Heart left ventricle (tissue), 16 donors: ENCODE results near the gene LSAMP. TPM values are rescaled to one million over a fixed set of nuclear protein-coding genes. Genes with fewer than 3 reads are reported as not detected.

Source experiments
- ATAC-seq, 4 donors: fragments of 200-7000 bp; cut with Tn5 transposase; one replicate each; pipeline ENCODE4 v1.9.1; 2020 to 2022; ENCODE audit warnings: moderate library complexity in 4 of 4, mild to moderate bottlenecking in 3 of 4, moderate number of reproducible peaks in 1 of 4
- DNase-seq, 5 donors: peaks; one replicate each; pipeline ENCODE4 v3.0.0-alpha.2; 2020
- H3K27ac ChIP-seq, 12 donors: fragments of 200-600 bp; sonication (generic) in 4 of 12; one replicate each; pipeline versions ENCODE4 v1.5.0 to v1.8.0; 2016 to 2022; ENCODE audit warnings: mild to moderate bottlenecking in 2 of 12
- H3K27me3 ChIP-seq, 9 donors: fragments of 200-600 bp; sonication (generic) in 2 of 9; one replicate each; pipeline versions ENCODE4 v1.5.1 to v1.8.0; 2016 to 2022; ENCODE audit warnings: mild to moderate bottlenecking in 3 of 9
- H3K36me3 ChIP-seq, 9 donors: fragments of 200-600 bp; sonication (generic) in 2 of 9; one replicate each; pipeline versions ENCODE4 v1.5.0 to v1.8.0; 2018 to 2022; ENCODE audit warnings: mild to moderate bottlenecking in 2 of 9
- H3K4me1 ChIP-seq, 12 donors: fragments of 200-600 bp; sonication (generic) in 4 of 12; one replicate each; pipeline versions ENCODE4 v1.5.0 to v1.8.0; 2016 to 2022; ENCODE audit warnings: mild to moderate bottlenecking in 3 of 12
- H3K4me3 ChIP-seq, 12 donors: fragments of 200-600 bp; sonication (generic) in 4 of 12; one replicate each; pipeline versions ENCODE4 v1.5.0 to v1.8.0; 2017 to 2022; ENCODE audit warnings: mild to moderate bottlenecking in 9 of 12, moderate library complexity in 4 of 12
- H3K9me3 ChIP-seq, 12 donors: fragments of 200-600 bp; sonication (generic) in 4 of 12; one replicate each; pipeline versions ENCODE4 v1.5.0 to v1.8.0; 2016 to 2022; ENCODE audit warnings: mild to moderate bottlenecking in 1 of 12
- POLR2A ChIP-seq, 2 donors: fragments of 450-650 bp; IDR thresholded peaks; one replicate each; pipeline ENCODE4 v1.6.1; 2017; ENCODE audit warnings: antibody characterized with exemption in 2 of 2, mild to moderate bottlenecking in 2 of 2, moderate library complexity in 2 of 2
- WGBS, 4 donors: extraction: QIAGEN DNeasy Blood & Tissue Kit in 2 of 4; methylation state at CpG; one replicate each; pipeline versions ENCODE4 v1.1.5 to v1.1.7; 2013 to 2018; 5-methylcytosine and 5-hydroxymethylcytosine counted together
- intact Hi-C, 10 donors: fragments of 100-400 bp; cut with DNase I; formaldehyde crosslinking; loops; one replicate each; pipeline versions ENCODE4 v1.11.1 to v1.14.2; 2022
- polyA plus RNA-seq, 2 donors: library from polyadenylated mRNA; stranded (reverse); fragments of 200-250 nt; gene quantifications; one replicate each; pipeline ENCODE4 v1.2.3, GENCODE V29; 2013
- total RNA-seq, 9 donors: library from RNA; depleted of rRNA in 2 of 9; stranded (reverse); fragments of >200 nt in 2 of 9; fragmentation: NEBNext Ultra II Directional in 3 of 9; extraction: Animal tissue kit (Norgen Biotek cat#: 25700) in 3 of 9; gene quantifications; one replicate each; pipeline versions ENCODE4 v1.1.0 to v1.2.4, GENCODE V29; 2016 to 2023
- TF ChIP-seq, protein P1 (sequence below), 12 donors: fragments of 200-600 bp; sonication (generic) in 4 of 12; IDR thresholded peaks; one replicate each; pipeline versions ENCODE4 v1.5.0 to v1.8.0; 2018 to 2022; ENCODE audit warnings: antibody characterized with exemption in 12 of 12, mild to moderate bottlenecking in 5 of 12
- donor health status: ischemic (EF 13 %, LVEDD 7.1; RV severe dilation, severe dysfunction).
- donor health status: healthy with polysubstance abuse.
- donor health status: DM: no; HTN: yes; CAD: no.
- donor health status: DM: no; HTN: no; CAD: no.
- donor health status: ischemic (EF 25% LVEDD 6.9; RV normal size, moderate dysfunction).
- donor health status: ischemic (EF 25% LVEDD 5.7; RV mildly dilated, moderate dysfunction).
- donor health status: healthy.
- donor health status: DM: yes; HTN: yes; CAD: no.
- donor health status: ischemic (EF 35%, LVEDD 5.7; RV mildly dilated, moderate dysfunction).
- donor health status: nonischemic (EF 11% LVEDD 7.7; RV severe dilation, severe dysfunction).
- donor health status: DM: yes; HTN: yes; CAD: no.
- donor health status: PGD.
- donor health status: ischemic (EF 29% LVEDD 5.4; RV normal size, mild dysfunction).
- donor health status: nonischemic (EF 23%, LVEDD 6.1; RV moderate dilation, normal function).

Gene LSAMP
- total and polyA plus RNA-seq, 11 donors = 1.6 to 52.3 (median 7.2) TPM

DNA sequence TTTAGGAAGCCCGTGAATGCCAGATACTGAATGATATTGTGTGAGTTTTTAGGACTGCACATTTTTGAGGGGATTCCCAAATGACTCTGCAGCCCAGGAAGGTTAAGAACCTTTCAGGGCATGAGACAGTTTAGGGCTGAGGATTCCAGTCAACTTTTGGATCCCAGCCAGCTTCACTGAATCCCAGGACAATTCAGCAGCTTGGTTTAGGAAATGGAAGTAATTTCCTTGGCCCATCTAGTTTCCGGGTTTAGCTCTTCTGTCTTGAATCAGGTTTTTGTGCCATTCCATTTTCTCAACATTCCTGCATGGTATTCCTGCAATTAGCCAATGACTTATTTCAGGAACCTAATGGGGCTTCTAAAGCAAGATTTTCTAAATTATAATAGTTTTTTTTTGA is 253.9 kb downstream of the LSAMP start:
- no peak overlapping the region for H3K4me3 ChIP-seq
- 58 to 70% (median 66%) methylated on average over 2 of the region's 2 CpGs for WGBS, 4 donors
- no peak for ATAC-seq

GRCh38 chr3:116190095-116190494 is 255.2 kb downstream of the LSAMP start:
- intact Hi-C loops = no loop called here
- no peak for TF ChIP-seq POLR2A (IDR thresholded peaks at IDR 0.05)
- TF ChIP-seq, protein P1, sequence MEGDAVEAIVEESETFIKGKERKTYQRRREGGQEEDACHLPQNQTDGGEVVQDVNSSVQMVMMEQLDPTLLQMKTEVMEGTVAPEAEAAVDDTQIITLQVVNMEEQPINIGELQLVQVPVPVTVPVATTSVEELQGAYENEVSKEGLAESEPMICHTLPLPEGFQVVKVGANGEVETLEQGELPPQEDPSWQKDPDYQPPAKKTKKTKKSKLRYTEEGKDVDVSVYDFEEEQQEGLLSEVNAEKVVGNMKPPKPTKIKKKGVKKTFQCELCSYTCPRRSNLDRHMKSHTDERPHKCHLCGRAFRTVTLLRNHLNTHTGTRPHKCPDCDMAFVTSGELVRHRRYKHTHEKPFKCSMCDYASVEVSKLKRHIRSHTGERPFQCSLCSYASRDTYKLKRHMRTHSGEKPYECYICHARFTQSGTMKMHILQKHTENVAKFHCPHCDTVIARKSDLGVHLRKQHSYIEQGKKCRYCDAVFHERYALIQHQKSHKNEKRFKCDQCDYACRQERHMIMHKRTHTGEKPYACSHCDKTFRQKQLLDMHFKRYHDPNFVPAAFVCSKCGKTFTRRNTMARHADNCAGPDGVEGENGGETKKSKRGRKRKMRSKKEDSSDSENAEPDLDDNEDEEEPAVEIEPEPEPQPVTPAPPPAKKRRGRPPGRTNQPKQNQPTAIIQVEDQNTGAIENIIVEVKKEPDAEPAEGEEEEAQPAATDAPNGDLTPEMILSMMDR (IDR thresholded peaks at IDR 0.05) = no peak
- 76 to 88% (median 82%) methylated on average over 3 of the region's 3 CpGs for WGBS, 4 donors
- Histone ChIP-seq H3K4me1 (peaks cover 0 to under 1% (median 0%) of the 10 kb centered on the region in 12 donors), H3K36me3 (no peaks in the 10 kb centered on the region), H3K27me3 (no peaks in the 10 kb centered on the region), H3K27ac (no peak overlapping the region), H3K9me3 (peaks cover 0 to 7% (median 0%) of the 10 kb centered on the region in 12 donors), H3K4me3 (no peak overlapping the region)
- DNase-seq (no peak), ATAC-seq (no peak)

More for the DNA sequence above, 253.9 kb downstream of the LSAMP start:
- DNase-seq = no peak
- Histone ChIP-seq H3K4me1 (no peaks in the 10 kb centered on the region), H3K9me3 (peaks cover 0 to 7% (median 0%) of the 10 kb centered on the region in 12 donors), H3K36me3 (no peaks in the 10 kb centered on the region), H3K27ac (no peak overlapping the region), H3K27me3 (no peaks in the 10 kb centered on the region)
- TF ChIP-seq, protein P1 (IDR thresholded peaks at IDR 0.05) = no peak
- TF ChIP-seq POLR2A (IDR thresholded peaks at IDR 0.05) = no peak
- intact Hi-C loops = no loop called here

- TF ChIP-seq, protein P1 (IDR thresholded peaks at IDR 0.05) = no peak
- TF ChIP-seq POLR2A (IDR thresholded peaks at IDR 0.05) = no peak
- no peaks in the 10 kb centered on the region for H3K27me3 ChIP-seq
- H3K27ac ChIP-seq = no peak overlapping the region
- no peak overlapping the region for H3K4me3 ChIP-seq
- intact Hi-C loops = no loop called here
- H3K36me3 ChIP-seq = no peaks in the 10 kb centered on the region
- ATAC-seq (no peak), DNase-seq (no peak)
- peaks cover 0 to 7% (median 0%) of the 10 kb centered on the region in 12 donors for H3K9me3 ChIP-seq
- 74 to 87% (median 81%) methylated on average over 3 of the region's 3 CpGs for WGBS, 4 donors
- H3K4me1 ChIP-seq = peaks cover 0 to 2% (median 0%) of the 10 kb centered on the region in 12 donors
Observed at GRCh38 chr3:116188231-116188785, 257.0 kb downstream of the LSAMP start.

GRCh38 chr3:116186049-116186448 is 259.2 kb downstream of the LSAMP start:
- Histone ChIP-seq H3K36me3 (no peaks in the 10 kb centered on the region), H3K27me3 (no peaks in the 10 kb centered on the region), H3K27ac (no peak overlapping the region), H3K9me3 (peaks cover 0 to 7% (median 0%) of the 10 kb centered on the region in 12 donors), H3K4me1 (peaks cover 0 to 2% (median 0%) of the 10 kb centered on the region in 12 donors), H3K4me3 (no peak overlapping the region)
- TF ChIP-seq, protein P1 (IDR thresholded peaks at IDR 0.05) = no peak
- no peak for TF ChIP-seq POLR2A (IDR thresholded peaks at IDR 0.05)
- DNase-seq (no peak), ATAC-seq (no peak)
- 68 to 81% (median 78%) methylated on average over 1 of the region's 1 CpG for WGBS, 4 donors
- intact Hi-C loops = no loop called here
